Spleen (tissue), 7 donors: ENCODE results near the gene ABLIM2.

Source experiments
- CTCF ChIP-seq, 11 experiments: fragments of 200-600 bp in 7 of 11; fragments of 450-650 bp in 4 of 11; sonication (generic) in 4 of 11; IDR thresholded peaks in 8 of 11; conservative IDR thresholded peaks in 3 of 11; 1 replicate in 7 of 11; 2 replicates in 4 of 11; pipeline versions ENCODE4 v1.4.0 to v1.8.0; 2016 to 2021; ENCODE audit warnings: antibody characterized with exemption in 11 of 11, inconsistent platforms in 4 of 11, mild to moderate bottlenecking in 1 of 11
- POLR2A ChIP-seq, 3 donors: fragments of 450-650 bp; IDR thresholded peaks; one replicate each; pipeline ENCODE4 v1.5.1; 2017; ENCODE audit warnings: antibody characterized with exemption in 3 of 3, mild to moderate bottlenecking in 1 of 3
- POLR2AphosphoS5 ChIP-seq, 3 donors: sonication (generic); formaldehyde crosslinking; IDR thresholded peaks; one replicate each; pipeline ENCODE4 v1.5.1; 2017; ENCODE audit warnings: antibody characterized with exemption in 3 of 3
- donor health status: DM: no; HTN: no; CAD: no; lungs with moderate emphysema.
- donor health status: DM: no; HTN: no; CAD: no.
- donor health status: DM: no; HTN: no; CAD: no.

GRCh38 chr4:8061573-8061972 is 97.0 kb downstream of the ABLIM2 start:
- TF ChIP-seq CTCF (IDR thresholded peaks at IDR 0.05 in 8 of 11, conservative IDR thresholded peaks at IDR 0.05 in 3 of 11), result no peak
- TF ChIP-seq POLR2A (IDR thresholded peaks at IDR 0.05), result no peak
- no peak for TF ChIP-seq POLR2AphosphoS5 (IDR thresholded peaks at IDR 0.05)
